ENCODE data around the gene CACNA2D1.

The CACNA2D1 gene

DNA sequence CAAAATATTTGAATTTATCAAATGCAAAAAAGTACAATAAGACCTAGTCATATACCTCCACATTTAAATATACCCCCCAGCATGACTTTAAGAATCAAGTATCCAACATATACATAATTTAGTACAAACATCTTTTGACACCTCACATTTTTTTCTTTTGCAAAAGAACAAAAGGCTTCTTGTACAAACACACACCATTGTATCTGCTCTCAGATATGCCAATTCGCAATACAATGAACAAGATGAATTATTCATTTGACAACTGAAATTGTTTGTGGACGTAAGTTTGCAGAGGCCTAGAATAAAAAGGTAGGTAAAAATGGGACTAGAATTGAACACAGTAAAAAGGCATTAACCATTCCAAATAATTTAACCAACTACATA is 154.4 kb downstream of the CACNA2D1 start:
- DNase-seq (ENCODE audit: low read depth in 2 of 3, low spot score in 1 of 3), result no peak

DNA sequence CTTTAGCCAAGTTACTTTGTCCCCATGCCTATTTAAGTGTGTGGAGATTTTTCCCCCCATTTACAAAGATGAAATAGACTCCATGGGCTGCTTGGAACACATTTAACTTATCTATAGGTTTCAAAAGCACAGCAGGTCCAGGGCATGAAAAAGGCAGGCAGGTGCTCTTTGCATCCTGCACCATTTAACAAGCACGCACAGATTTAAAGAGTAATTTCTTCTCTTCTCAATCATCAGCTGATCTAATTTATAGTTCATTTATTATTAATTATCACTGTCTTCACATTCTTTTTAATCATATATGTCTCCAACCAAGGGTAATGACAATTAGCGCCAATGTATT is 156.8 kb downstream of the CACNA2D1 start:
- DNase-seq (ENCODE audit: low read depth in 2 of 3, low spot score in 1 of 3), result no peak

DNA sequence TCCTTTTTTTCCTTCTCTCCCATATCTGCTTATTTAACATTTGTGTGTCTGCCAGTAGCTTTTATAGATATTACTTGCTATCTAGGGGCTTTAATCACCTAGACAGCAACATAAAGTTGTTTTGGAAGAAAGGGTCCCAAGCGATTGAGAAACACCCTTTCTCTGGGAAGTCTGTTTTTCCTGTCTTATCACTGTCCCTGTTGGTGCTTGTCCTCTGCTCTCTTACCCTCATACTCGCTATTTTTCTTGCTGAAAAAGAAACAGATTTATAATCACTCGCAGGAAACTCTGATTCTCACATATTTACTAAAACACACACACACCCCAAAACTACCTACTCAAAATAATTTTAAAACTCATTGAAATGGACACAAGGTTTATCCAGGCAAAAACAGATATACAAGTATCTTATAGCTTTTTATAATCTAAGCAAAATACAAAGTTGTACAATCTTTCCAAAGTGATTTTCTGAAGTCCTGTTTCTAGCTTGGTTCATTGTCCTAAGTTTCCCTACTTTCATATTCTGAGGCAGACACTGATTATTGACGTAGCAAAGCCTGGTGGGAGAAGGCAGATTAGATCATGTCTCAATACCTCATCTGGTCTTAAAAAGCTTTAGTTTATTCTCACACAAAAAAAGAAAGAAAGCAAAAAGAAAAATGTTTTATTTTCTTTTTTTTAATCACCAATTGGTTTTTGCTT is 157.3 kb downstream of the CACNA2D1 start:
- DNase-seq (ENCODE audit: low read depth in 2 of 3, low spot score in 1 of 3), result no peak

DNA sequence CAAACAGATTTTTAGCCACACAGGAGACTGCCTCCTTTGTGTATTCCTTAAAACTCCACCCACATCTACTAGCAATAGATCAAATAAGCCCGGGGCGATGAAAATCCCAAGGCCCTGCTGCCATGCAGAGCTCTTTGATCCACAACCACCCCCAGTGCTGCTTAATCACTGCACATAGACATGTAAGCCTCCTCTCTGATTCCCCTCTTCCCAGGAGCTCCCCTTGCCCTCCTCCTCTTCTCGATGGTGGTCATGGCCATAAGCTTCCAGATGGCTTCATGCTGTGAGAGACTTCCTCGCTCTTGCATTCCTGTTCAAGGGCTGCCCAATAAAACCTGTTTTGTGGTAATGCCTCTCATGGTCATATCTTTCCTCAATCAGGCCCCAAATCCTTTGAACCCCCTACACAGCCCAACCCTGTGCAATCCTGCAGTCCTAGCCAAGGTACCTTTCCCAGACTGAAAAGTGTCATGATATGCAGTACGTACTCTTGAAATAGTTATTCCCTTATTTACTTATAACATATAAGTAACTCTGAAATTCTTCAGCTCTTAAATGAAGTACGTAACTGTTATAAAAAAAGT is 158.5 kb downstream of the CACNA2D1 start:
- no peak for DNase-seq (ENCODE audit: low read depth in 2 of 3, low spot score in 1 of 3)

DNA sequence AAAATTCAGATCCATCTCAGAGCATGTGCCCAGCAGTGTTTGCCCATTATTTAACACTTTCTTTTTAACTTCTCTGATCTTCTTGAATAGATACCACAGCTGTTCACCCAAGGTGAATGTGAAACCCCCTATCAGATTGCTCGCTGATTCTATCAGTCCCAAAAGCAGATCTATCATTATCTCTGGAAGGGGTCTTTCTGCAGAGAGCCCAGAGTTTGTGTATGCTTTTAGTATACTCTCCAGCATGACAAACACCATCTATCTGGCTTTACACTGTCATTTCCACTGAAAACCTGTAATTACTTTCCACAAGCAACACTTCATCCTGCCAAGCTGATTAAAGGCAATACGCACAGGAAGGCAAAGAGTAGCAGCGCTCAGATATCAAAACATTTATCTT is 168.2 kb downstream of the CACNA2D1 start:
- no peak for DNase-seq (ENCODE audit: low read depth in 2 of 3, low spot score in 1 of 3)

DNA sequence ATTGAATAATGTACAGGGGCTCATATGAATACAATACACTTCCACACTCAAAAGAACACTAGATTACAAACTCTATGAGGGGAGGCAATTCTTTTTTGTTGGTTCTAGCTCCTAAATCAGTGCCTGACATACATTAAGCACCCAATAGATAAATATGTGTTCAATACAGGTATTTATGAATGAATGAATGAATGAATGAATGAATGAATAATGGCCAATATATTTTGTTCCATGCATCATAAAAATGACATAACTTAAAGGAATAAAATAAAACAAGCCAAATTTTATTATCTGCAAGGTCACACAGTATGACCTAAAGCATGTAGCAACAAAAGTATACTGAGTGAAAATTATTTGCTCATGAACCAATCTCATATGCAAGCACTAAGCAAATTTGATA is 168.9 kb downstream of the CACNA2D1 start:
- no peak for DNase-seq (ENCODE audit: low read depth in 2 of 3, low spot score in 1 of 3)

DNA sequence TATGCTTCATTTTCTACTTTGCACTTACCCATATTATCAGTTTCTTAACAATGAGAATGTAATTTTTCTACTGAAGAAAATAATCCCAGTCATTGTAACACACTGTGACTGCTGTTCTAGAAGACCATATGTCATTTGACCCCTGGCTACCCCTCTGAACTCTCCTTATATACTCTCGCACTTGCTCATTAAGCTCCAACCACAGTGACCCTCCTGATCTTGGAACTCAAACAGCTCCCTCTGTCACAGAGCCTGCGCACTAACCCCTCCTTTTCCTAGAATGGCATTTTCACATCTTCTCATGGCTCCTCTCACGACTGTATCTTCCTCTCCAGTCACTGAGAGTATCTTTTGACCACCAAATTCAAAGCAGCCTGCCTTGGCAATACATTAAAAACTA is 169.7 kb downstream of the CACNA2D1 start:
- DNase-seq (ENCODE audit: low read depth in 2 of 3, low spot score in 1 of 3), result no peak

DNA sequence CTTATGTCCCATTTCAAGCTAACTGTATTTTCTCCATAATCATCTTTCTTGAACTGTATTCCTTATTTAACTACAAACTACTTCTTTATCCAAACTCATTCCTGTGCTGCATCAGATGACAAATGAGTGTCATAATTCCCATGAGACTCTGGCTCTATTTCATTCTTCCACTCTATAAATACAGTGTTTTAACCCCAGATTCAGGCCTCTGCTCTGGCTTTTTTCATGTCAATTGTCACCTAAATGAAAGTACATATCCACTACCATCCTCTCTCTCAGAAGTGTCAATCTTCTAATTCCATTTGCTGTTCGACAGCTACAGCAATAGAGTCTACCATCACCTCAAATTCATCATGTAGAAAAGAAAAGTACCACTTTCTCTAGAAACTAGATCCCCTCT is 172.7 kb downstream of the CACNA2D1 start:
- no peak for DNase-seq (ENCODE audit: low read depth in 2 of 3, low spot score in 1 of 3)

DNA sequence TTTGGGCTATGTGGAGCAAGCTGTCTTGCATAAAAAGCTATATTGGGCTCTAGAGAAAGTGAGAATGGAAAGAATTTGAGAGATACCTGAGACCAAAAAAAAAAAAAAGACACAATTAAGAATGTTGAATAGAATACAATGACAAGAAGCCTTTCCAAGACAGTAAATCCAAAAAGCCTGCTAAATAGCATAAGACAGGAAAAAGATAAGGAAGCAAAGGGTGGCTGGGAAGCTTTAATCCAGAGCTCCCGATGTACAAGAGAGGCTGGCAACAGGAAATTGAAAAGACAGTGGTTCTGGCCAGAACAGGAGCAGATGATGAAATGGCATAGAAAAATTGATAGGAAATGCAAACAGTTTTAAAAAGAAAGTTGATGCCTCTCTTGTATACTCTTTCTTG is 174.9 kb downstream of the CACNA2D1 start:
- no peak for DNase-seq (ENCODE audit: low read depth in 2 of 3, low spot score in 1 of 3)

DNA sequence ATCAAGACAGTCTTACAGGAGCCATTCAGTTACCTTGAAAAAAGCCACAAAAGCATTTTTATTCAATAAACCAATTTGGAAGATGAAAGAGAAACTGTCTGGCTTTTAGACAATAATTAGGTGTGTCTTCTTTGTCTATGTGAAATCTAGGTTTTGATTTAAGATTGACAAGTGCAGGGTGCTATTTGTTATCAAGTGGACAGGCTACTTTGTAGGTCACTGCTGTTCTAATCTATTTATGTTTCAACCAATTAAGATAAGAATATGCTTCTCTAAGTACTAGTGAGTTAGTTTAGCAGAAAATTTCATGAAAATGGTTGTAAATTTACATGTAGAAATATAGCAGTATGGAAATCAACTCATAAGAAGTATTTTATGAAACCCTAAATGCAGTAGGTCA is 177.5 kb downstream of the CACNA2D1 start:
- no peak for DNase-seq (ENCODE audit: low read depth in 2 of 3, low spot score in 1 of 3)

DNA sequence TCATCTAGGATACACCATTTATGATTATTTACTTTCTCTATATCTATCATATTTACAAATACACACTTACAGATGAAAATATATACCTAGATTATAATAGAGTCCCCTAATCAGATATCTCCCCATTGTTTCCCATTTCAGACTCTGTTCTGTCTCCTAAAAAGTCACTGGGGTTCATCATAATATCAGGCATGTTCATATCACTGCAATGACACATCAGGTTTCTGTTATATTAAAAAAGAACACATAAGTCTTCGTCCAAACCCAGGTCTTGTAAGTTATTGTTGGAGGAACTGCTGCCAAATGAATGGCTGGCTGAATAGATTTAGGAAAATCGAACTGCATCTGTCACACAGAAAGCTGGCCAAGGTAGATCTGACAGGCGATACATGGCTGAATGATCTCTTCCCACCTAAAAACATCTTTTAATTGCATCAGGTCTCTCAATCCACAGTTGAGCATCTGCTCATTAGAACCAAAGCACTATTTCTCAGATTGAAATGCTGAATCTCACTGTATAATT is 178.7 kb downstream of the CACNA2D1 start:
- DNase-seq (ENCODE audit: low read depth in 2 of 3, low spot score in 1 of 3), result no peak

DNA sequence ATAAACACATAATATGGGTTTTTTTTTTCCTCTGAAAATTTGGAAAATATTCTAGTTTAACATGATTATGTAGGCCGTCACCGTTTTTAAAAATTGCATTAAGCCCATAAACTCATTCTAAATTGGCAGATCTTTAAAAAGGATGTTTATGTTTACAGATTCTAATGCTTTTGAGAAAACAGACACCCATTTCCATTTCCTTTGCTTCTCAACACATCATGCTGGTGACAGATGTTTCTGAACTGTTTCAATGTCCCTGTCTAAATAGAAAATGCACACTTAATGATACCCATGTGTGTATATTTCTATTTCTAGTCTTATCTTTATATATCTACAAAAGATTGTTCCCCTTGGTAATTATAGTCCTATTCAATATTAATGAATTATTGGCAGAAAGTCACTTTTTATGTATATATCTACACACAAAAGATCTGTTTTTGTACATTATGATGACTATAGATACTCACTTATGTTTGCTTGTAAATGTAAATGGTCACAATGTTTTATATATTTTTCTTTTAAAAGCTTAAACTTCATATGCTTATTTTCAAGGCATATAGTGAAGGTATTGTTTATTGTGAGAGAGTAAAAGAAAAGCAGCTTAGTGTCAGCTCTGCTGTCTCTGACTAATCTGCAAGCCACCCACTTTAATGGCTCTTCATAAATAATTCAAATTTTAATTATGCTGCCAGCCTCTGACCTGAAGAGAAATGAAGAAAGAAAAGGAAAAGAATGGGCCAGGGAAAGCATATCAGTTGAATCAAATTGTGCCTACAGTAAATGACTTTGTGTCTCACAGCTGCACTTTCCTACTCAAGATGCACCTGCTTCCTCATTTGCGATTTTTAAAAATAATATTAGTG is 179.4 kb downstream of the CACNA2D1 start:
- DNase-seq (ENCODE audit: low read depth in 2 of 3, low spot score in 1 of 3), result no peak

DNA sequence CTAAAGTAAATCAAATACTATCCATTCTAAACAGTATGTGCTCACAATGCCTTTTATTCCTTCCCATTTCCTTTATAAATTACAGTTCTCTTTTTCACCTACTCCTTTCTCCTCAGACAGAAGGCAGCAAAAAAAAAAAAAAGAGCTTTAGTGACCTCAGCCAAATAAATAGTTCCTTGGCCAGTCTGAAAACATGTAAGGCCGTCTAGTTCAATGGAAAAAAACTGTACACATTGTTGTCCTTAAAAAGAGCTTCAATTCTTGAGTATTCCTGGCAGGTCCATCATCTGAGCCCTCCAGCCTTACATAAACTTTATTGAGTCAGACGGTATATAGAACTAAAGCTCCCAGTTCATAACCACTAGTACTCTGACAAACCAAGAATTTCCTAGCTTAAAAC is 185.4 kb downstream of the CACNA2D1 start:
- DNase-seq (ENCODE audit: low read depth in 2 of 3, low spot score in 1 of 3), result no peak

DNA sequence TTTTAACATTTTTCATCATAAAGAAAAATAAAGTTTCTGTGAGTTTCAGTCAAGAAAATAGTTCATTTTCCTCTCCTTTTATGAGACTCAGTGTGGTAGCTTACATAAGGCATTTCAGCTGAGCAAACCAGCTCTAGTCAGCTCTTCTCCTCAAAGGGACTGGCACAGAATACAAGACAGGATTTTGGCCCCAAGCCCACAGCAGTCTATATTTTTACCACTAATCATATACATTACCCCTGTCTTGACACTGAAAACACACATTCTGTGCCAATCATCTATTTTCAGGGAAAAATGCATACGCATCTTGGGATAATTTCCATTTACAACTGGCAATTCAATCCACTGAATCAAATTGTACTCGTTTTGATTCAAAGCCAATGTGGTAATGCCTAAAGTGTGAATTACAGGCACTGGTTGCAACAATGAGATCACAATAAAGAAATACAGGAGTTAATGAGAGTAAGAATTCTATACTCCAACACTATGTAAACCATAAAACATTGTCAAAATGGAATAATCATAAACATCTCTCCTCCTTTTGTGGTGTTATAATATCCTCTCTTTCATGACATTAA is 186.4 kb downstream of the CACNA2D1 start:
- no peak for DNase-seq (ENCODE audit: low read depth in 2 of 3, low spot score in 1 of 3)

DNA sequence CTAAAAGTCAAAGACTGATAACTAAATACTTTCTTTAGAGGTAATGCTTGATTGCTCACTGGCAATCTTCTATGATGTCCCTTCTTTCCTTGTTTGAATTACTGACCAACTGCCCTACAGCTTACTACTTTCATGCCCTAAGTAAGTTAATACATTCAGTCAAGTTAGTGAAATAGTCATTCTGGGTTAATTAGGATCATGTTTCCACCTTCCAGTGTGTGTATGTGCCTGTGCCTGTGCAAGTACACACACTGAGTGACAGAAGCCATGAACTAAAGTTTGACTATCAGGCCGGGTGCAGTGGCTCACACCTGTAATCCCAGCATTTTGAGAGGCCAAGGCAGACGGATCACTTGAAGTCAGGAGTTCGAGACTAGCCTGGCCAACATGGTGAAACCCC is 187.9 kb downstream of the CACNA2D1 start:
- DNase-seq (ENCODE audit: low read depth in 2 of 3, low spot score in 1 of 3), result no peak

DNA sequence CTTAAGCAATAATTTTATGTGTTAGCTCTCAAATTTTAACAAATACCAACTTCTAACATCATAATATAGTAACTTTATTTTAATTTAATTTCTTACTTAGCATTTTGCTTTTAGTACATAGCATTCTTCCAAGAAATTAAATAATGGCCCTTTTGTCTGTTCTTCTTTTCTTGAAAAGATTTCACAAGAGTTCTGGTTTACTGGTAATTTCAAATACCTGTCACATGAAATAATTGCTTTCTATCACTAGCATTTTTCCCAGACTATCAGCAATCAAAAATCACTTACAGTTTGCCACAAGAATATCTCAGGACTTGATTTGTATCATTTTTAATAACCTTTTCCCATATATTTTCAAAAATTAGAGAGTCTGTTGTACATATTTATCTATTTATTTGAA is 193.0 kb downstream of the CACNA2D1 start:
- DNase-seq (ENCODE audit: low read depth in 2 of 3, low spot score in 1 of 3), result no peak

DNA sequence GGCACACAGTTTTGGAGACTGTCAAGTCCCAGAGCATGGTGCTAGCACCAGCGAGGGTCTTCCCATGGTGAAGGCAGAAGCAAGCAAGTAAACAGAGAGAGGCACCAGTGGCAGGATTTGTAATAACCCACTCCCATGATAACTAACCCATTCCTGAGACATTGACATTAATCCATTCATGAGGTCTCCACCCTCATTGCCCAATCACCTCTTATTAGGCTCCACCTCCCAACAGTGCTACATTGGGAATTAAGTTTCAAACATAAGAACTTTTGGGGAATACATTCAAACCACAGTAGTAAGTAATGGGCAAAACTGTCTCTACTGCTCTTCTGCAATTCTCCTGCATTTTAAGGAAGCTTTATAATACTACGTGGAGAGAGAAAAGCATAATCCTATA is 193.6 kb downstream of the CACNA2D1 start:
- DNase-seq (ENCODE audit: low read depth in 2 of 3, low spot score in 1 of 3), result no peak

DNA sequence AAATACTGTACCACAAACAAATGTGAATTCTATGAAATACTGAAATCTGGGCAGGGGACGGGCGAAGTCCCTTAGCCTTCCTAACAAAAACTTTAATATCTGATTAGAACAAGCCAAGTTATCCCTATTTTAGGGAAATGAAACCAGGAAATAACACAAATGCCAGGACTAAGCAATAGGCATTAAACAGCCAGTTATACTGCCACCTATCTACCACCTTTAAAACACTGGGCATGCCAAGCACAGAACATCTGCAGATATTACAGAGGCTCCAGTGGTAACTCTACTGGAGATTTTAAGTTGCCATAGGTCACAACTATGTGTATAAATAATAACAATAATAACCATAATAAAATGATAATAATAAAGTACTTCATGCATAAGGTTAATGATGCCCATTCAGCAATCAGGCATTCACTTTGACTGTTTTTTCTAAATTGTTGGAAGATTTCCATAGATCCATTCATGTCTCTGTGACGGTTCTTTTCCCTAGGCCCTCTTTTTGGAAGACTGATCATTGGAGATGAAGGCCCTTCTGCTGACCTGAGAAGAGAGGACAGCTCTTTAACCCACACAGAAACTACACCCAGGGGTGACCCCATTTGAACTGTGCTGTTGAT is 195.7 kb downstream of the CACNA2D1 start:
- DNase-seq (ENCODE audit: low read depth in 2 of 3, low spot score in 1 of 3), result no peak

DNA sequence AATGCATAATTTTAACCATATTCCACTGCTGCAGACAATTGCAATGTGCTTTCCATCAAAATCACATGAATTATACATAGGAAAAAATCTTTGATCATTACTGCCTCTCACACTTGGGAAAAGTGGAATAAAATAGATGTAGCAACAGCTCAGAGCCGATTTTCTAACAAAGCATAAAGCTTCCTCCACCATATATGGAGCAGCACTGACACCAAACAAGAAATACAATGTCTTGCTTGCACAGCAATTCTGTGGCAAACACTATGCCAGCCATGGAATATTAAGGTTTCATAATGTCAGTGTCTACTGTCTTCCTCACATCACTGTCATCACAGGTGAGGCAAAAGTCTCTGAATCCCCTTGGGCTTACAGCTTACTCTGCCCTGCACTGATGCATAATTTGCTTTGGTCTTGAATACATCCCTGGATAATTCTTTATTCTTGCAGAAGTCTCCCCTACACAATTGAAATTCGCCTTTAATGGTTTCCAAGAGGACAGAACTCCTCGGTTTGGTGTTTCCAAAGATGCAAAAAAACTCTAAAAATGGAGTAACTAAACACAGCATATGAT is 198.5 kb downstream of the CACNA2D1 start:
- no peak for DNase-seq (ENCODE audit: low read depth in 2 of 3, low spot score in 1 of 3)

DNA sequence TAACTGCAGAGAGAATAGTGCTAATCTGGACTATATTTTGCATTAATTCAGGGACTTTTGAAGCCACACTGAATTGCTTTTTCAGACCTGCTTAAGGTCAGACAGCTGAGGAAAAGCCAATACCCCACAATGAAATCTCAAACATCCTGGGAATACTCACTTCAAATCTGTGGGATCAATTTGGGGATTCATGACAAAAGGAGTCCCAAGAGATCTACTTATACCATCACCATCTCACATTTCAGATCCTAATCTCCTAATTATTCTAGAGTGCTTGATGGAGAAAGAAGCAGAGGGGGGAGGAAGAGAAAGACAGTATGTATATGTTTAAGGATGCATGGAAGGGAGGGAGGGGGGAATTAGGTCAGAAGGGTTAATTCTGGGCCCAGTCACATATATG is 202.2 kb downstream of the CACNA2D1 start:
- DNase-seq (ENCODE audit: low read depth in 2 of 3, low spot score in 1 of 3), result no peak

DNA sequence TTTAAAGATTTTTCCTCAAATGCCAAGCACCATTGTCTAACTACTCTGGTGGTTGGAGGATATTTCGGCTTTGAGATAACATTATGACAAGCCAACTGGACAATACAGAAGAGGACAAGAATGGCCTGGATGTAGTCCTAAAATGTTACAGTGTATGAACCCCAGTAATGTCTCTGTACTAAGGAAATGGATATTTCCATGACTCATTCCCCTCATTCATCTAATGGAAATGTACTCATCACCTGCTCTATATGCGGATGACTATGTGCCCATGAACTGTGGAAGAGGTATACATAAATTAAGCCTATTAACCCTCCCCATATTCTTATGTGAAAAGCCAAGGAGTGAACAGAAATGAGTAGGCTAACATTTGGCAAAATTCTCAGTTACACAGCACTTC is 207.9 kb downstream of the CACNA2D1 start:
- no peak for DNase-seq (ENCODE audit: low read depth in 2 of 3, low spot score in 1 of 3)
